Right kidney (tissue), 9 donors: ENCODE results near the gene SLC4A4.

Experiments
- DNase-seq: peaks from one replicate; pipeline ENCODE4 v3.0.0-alpha.2; 2016
- long read RNA-seq, 8 donors: transcript quantifications; one replicate each; lab custom pipeline, GENCODE V29; 2026

The SLC4A4 gene
- long read RNA-seq, donor 1, partial matches to known transcripts = 7 of 10 reads
- long read RNA-seq, donor 1, other reads (novel, unspliced or antisense) = 0 of 10 reads
- long read RNA-seq, donor 2, full-length matches to known transcripts = 2 of 2 reads
- long read RNA-seq, donor 2, partial matches to known transcripts = 0 of 2 reads
- long read RNA-seq, donor 2, other reads (novel, unspliced or antisense) = 0 of 2 reads
- long read RNA-seq, donor 3, full-length matches to known transcripts = 2 of 2 reads
- long read RNA-seq, donor 3, partial matches to known transcripts = 0 of 2 reads
- long read RNA-seq, donor 3, other reads (novel, unspliced or antisense) = 0 of 2 reads
- long read RNA-seq, donor 4, full-length matches to known transcripts = 4 of 12 reads
- long read RNA-seq, donor 4, partial matches to known transcripts = 8 of 12 reads
- long read RNA-seq, donor 4, other reads (novel, unspliced or antisense) = 0 of 12 reads
- long read RNA-seq, donor 5, full-length matches to known transcripts = 7 of 7 reads
- long read RNA-seq, donor 5, partial matches to known transcripts = 0 of 7 reads
- long read RNA-seq, donor 5, other reads (novel, unspliced or antisense) = 0 of 7 reads
- long read RNA-seq, donor 6, full-length matches to known transcripts = 5 of 5 reads
- long read RNA-seq, donor 6, partial matches to known transcripts = 0 of 5 reads
- long read RNA-seq, donor 6, other reads (novel, unspliced or antisense) = 0 of 5 reads
- long read RNA-seq, donor 7 = 0 reads
- long read RNA-seq, donor 8, full-length matches to known transcripts = 5 of 5 reads
- long read RNA-seq, donor 8, partial matches to known transcripts = 0 of 5 reads
- long read RNA-seq, donor 8, other reads (novel, unspliced or antisense) = 0 of 5 reads

GRCh38 chr4:71338846-71339593, at the start of gene SLC4A4:
TSS of gene SLC4A4 (plus strand) at chr4:71339020.
- peak; percentile 7 for DNase-seq

GRCh38 chr4:71290074-71290473, 48.7 kb upstream of the SLC4A4 start:
- no peak for DNase-seq

DNA sequence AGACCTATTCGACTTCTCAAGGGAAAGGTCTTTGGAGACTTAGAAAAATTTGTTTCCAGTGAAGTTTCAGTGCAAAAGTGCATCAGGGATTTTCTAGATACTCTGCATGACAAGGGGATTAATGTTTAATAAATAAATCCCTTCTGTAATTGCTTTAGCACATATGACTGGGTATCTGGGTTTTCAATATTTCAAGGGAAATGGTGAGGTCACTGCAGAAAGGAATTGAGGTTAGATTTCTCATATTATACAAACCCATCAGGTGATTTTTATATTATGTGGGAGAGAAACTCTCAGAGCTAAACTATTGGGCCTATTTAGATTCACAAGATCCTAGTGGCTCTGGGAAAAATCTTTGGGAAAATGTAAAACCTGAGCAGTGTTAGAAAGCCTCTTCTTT, 48.3 kb upstream of the SLC4A4 start:
- DNase-seq = no peak

- no peak for DNase-seq
Measured at GRCh38 chr4:71292228-71292627, 46.6 kb upstream of the SLC4A4 start.

DNA sequence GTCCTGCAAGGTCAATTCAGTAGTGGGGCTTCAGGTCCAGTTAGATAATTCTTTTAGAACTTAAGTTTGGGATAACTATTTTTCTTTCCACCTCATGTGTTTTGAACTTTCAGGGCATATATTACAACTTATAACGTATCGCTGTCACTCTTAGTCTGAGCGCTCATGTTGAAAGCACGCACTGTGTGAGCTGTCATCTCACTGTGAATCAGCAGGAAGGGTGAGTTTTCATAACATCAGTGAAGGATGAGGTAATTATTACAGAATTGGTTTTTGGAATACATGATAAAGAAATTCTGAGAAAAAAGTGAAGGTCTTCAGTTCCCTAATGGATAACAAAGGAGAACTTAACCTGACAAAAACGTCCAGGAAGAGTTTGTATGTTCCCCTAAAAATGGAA, 45.1 kb upstream of the SLC4A4 start:
- no peak for DNase-seq

GRCh38 chr4:71294301-71294700, 44.5 kb upstream of the SLC4A4 start:
- no peak for DNase-seq

- DNase-seq = no peak
Measured at GRCh38 chr4:71296945-71297344, 41.9 kb upstream of the SLC4A4 start.

DNA sequence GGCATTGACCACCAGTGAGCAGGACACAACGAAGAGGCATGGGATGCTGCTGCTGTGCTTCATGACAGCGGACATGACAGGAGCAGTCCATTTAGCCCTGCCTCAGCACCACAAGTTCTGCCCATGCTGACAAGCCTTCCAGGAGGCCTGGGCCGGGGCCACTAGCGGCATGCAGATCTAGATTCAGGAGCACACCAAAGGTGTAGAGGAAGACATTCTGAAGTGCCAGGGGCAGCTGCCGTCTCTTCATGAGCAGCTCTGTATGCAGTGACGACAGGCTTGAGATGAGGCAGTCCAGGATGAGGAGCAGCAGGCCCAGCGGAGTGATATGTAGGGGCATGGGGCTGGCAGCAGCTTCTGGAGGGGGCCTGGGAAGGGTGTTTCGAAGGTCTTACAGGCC, 38.5 kb upstream of the SLC4A4 start:
- no peak for DNase-seq

- no peak for DNase-seq
Measured at GRCh38 chr4:71300964-71301363, 37.9 kb upstream of the SLC4A4 start.

- DNase-seq = no peak
Measured at GRCh38 chr4:71303287-71303686, 35.5 kb upstream of the SLC4A4 start.

DNA sequence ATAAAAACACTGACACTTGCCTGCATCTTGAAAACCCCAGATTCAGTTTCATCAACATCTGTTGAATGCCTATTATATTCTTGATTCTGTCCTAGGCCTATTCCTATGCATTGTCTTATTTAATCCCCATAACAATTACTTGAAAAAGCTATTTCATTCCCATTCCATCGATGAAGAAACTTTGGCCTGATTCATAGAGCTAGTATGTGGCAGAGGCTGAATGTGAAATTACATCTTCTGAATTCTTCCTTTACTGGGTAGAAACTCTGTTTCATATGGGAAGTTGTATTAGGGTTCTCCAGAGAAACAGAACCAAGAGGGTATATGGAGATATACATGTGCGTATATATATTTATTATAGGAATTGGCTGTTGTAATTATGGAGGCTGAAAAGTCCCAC, 35.0 kb upstream of the SLC4A4 start:
- no peak for DNase-seq

GRCh38 chr4:71304289-71304850, 34.5 kb upstream of the SLC4A4 start:
- no peak for DNase-seq

- no peak for DNase-seq
Measured at GRCh38 chr4:71307729-71308128, 31.1 kb upstream of the SLC4A4 start.

- no peak for DNase-seq
Measured at GRCh38 chr4:71322425-71322824, 16.4 kb upstream of the SLC4A4 start.

DNA sequence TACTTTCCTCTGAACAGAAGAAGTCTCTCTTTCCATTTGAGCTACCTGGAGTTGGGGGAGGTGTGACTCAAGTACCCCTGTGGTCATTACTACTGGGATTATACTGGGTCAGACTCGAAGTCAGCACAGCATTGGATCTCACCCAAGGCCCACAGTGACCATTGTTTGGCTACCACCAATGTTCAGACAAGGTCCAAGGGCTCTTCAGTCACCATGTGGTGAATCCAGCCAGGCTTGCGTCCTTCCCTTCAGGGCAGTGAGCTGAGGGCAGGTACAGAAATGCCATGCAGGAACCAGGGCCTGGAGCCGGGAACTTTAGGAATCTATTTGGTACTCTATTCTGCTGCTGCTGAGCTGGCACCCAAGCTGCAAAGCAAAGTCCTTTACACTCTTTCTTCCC, 5.5 kb upstream of the SLC4A4 start:
- DNase-seq = no peak

GRCh38 chr4:71333960-71334359, 4.9 kb upstream of the SLC4A4 start:
- no peak for DNase-seq

DNA sequence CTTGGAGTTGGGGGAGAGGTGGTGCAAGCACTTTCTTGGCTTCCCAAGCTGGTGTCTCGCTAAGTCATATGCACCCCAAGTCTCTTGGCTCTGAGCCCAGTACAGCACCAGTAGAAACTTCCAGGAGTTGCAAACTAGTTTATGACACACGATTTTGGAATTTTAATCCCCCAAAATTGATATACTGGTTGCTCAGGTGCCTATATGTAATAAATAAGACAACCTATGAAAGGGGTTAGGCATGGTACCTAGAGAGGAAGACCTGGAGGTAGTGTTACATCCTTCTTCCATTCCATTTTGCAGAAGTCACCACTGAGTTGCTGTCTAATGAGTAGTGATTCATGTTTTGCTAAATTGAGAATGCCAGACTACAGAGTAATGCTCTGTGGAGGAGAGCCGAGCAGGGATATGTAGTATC, 4.3 kb upstream of the SLC4A4 start:
- no peak for DNase-seq

DNA sequence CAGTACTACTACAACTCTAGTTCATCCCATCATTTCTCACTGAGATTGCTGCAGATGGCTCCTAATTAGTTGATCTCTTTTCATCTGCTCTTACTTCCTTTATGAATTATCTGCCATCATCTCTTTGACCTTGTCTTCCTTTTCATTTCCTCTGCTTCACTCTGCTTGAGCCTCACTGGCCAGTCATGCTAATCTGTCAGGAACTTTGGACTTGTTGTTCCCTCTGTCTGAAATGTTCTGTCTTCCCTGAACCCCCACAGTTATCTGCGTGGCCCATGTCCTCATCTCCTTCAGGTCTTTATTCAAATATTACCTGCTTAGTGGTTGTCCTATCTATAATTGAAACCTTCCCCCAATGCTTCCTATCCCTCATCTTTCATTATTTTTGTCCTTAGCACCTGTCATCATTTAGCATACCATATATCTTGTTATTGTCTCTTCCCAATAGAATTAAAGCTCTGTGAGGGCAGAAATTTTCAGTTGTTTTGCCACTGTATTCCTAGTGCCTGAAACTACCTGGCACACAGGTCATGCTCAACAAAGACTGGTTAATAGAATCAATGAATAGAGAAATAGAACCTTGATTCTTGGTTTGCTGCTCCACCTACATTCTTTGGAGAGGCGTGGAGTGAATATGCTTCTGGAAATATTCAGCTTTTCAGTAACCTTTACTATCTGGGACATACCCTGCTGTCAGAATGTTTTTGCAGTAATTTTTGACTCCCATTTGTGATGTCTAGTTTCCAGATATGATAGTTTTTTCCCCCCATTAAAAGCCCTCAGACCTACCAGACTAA, 5.0 kb downstream of the SLC4A4 start:
- no peak for DNase-seq

DNA sequence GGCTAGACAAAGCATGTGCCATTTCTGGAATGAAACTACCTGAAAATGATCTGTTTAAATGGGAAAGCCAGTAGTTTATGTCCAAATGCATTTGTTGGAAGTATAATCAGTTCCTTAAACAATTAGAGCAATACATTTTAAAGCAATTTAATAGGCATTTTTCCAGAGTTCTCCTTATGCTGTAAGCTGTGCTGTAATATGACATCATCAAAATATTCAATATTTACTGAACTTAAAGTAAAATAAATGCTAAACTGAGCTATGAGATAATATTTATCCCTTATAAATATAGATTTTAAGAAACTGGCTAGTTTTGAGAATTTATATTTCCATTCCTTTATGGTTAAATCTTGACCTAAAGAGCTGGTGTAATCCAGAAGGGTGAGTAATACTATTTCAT, 7.9 kb downstream of the SLC4A4 start:
- no peak for DNase-seq

DNA sequence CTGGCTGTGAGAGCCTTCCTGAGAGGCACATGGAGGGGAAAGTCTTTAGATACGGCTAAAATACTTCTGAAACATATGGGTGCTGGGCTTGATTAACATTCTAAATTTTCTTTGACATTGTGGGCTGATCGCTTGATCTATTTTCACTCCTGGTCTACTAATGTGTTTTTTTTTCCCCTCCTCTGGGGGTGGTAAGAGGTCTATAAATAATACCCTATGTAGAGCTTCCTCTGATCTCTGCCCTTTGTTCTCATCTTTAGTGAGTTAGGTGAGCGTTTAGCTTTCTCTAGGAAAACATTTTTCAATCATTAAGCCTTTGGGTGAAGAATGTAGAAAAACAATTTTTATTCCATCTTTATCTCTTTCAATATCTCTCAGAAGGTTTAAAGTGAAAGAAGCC, 9.8 kb downstream of the SLC4A4 start:
- no peak for DNase-seq

DNA sequence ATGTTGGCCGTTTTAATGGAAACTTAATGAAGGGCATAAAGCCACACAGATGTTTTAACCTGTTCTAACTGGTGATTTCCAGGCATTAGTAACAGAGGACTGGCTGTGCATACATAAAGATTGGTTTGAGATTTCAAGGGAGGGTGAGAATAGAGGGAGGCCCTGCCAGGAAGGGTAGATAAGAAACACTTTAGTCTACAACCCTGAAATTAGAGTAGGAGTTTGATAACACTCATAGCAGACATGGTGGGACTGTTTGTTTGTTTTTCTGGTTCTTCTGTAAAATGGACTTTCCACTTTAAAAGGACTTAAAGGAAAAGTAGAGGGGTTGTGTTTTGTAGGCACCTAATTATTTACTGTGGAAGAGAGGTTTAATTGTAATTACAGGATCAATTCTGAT, 16.2 kb downstream of the SLC4A4 start:
- DNase-seq = no peak

DNA sequence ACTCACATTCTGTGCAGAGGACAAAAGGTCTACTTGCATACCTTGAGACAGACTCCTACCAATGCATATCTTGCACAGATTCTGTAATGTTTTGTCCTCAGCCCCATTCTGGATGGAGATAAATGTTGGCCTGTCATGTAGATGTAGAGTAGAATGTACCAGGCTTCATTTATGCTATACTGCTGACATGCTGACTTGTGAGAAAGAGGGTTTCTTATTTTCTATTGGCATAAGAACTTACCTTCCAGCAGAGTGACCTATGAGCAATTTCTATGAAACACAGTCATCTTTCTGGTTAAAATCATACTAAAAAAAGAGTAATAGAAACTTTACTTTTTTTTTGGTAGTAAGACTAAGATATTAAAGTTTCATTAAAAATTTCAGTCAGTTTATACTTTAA, 17.2 kb downstream of the SLC4A4 start:
- no peak for DNase-seq
